Upper lobe of left lung (tissue), 4 donors: ENCODE results near the gene TMPRSS4.

ENCODE experiments used
- POLR2A ChIP-seq, 4 donors: fragments of 450-650 bp; IDR thresholded peaks; one replicate each; pipeline ENCODE4 v1.5.1; 2016 to 2017; ENCODE audit warnings: antibody characterized with exemption in 4 of 4, mild to moderate bottlenecking in 2 of 4
- POLR2AphosphoS5 ChIP-seq, 2 donors: sonication (generic); formaldehyde crosslinking; IDR thresholded peaks; one replicate each; pipeline ENCODE4 v1.5.1; 2017; ENCODE audit warnings: antibody characterized with exemption in 2 of 2
- TF ChIP-seq, protein P1 (sequence below), 6 experiments: fragments of 450-650 bp in 4 of 6; fragments of 200-600 bp in 2 of 6; sonication (generic) in 2 of 6; IDR thresholded peaks; one replicate each; pipeline ENCODE4 v1.5.1; 2016 to 2019; ENCODE audit warnings: antibody characterized with exemption in 6 of 6

DNA sequence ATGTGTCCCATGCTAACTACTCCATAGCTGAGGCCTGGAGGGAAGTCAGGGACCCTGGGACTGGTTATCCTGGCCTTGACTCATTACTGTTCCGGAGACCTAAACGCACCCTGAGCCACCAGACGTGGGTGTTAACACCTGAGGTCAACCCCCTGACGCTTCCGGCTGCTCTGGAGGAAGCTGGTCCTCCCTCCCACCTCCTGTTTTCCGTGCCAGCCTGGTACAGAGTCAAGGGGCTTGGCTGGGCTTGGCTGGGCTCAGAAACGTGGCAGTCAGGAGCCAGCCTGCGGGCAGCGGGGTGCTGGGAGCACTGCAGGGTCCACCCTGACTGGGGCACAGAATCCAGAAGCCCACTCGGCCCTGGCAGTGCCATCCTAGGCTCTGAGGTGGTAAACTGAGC, 2.6 kb downstream of the TMPRSS4 start:
- TF ChIP-seq, protein P1, sequence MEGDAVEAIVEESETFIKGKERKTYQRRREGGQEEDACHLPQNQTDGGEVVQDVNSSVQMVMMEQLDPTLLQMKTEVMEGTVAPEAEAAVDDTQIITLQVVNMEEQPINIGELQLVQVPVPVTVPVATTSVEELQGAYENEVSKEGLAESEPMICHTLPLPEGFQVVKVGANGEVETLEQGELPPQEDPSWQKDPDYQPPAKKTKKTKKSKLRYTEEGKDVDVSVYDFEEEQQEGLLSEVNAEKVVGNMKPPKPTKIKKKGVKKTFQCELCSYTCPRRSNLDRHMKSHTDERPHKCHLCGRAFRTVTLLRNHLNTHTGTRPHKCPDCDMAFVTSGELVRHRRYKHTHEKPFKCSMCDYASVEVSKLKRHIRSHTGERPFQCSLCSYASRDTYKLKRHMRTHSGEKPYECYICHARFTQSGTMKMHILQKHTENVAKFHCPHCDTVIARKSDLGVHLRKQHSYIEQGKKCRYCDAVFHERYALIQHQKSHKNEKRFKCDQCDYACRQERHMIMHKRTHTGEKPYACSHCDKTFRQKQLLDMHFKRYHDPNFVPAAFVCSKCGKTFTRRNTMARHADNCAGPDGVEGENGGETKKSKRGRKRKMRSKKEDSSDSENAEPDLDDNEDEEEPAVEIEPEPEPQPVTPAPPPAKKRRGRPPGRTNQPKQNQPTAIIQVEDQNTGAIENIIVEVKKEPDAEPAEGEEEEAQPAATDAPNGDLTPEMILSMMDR (IDR thresholded peaks at IDR 0.05), result no peak
- TF ChIP-seq POLR2A (IDR thresholded peaks at IDR 0.05) (no peak), POLR2AphosphoS5 (IDR thresholded peaks at IDR 0.05) (no peak)
